ENCODE results near the gene SLC25A21.

GRCh38 chr14:36773136-36773540 lies 399.3 kb downstream of the SLC25A21 start:
- TF ChIP-seq CTCF (IDR thresholded peaks at IDR 0.05) = no peak
- no peak for TF ChIP-seq EZH2 (IDR thresholded peaks at IDR 0.05)
